ENCODE data around the gene LYRM4. TPM values are rescaled to one million over a fixed set of nuclear protein-coding genes. Genes with fewer than 3 reads are reported as not detected.
"Not testable (repeated sequence)": the region's sequence is repeated elsewhere in the genome, so short reads cannot be mapped to it uniquely, and the experiment has no call there.

Gene LYRM4
- total and polyA plus RNA-seq, 2 experiments from 2014 or later: 51.0 to 62.0 TPM

- not testable (repeated sequence) for H3K4me1 Mint-ChIP-seq; H3K36me3 Mint-ChIP-seq (ENCODE audit: low read depth); H4K20me1 ChIP-seq (replicated peaks; ENCODE audit: insufficient read depth); H3K9me2 ChIP-seq (ENCODE audit: insufficient read depth); H3K4me3 Mint-ChIP-seq; H3K27ac Mint-ChIP-seq; H3F3A ChIP-seq (replicated peaks; ENCODE audit: low read depth); H3K79me2 ChIP-seq (replicated peaks; ENCODE audit: insufficient read depth); DNase-seq (ENCODE audit: low spot score); H3K4me2 ChIP-seq; H2AFZ ChIP-seq; ATAC-seq; H3K27ac ChIP-seq (ENCODE audit: low read depth); H3K27me3 Mint-ChIP-seq (ENCODE audit: insufficient read depth, low read depth, poor library complexity); H3K36me3 ChIP-seq (ENCODE audit: insufficient read depth); H3K27me3 ChIP-seq (ENCODE audit: insufficient read depth); H3K4me1 ChIP-seq (ENCODE audit: insufficient read depth); H3K9me3 Mint-ChIP-seq; H3K4me3 ChIP-seq
Measured at GRCh38 chr6:5060439-5060838, 200.3 kb downstream of the LYRM4 start.

GRCh38 chr6:5059036-5059896 lies 201.5 kb downstream of the LYRM4 start:
- H3K36me3 ChIP-seq (ENCODE audit: insufficient read depth): no peaks in the 10 kb centered on the region
- H3K79me2 ChIP-seq (replicated peaks; ENCODE audit: insufficient read depth): no peaks in the 10 kb centered on the region
- no peaks in the 10 kb centered on the region for H3K27me3 ChIP-seq (ENCODE audit: insufficient read depth)
- H2AFZ ChIP-seq: no peak overlapping the region
- ATAC-seq (no peak), DNase-seq (ENCODE audit: low spot score) (no peak)
- H3K4me1 ChIP-seq (ENCODE audit: insufficient read depth): peaks cover 6% of the 10 kb centered on the region; the same call in 1 of the 2 replicates
- no peak overlapping the region for H3K27ac ChIP-seq (ENCODE audit: low read depth)
- peaks cover 7% of the 10 kb centered on the region for H3K27me3 Mint-ChIP-seq (ENCODE audit: insufficient read depth, low read depth, poor library complexity)
- H3K4me3 Mint-ChIP-seq: no peak overlapping the region
- H3K27ac Mint-ChIP-seq: no peak overlapping the region
- no peaks in the 10 kb centered on the region for H3K9me3 Mint-ChIP-seq
- H4K20me1 ChIP-seq (replicated peaks; ENCODE audit: insufficient read depth): no peaks in the 10 kb centered on the region
- no peak overlapping the region for H3K4me3 ChIP-seq
- no peaks in the 10 kb centered on the region for H3F3A ChIP-seq (replicated peaks; ENCODE audit: low read depth)
- peaks cover 4% of the 10 kb centered on the region for H3K4me1 Mint-ChIP-seq
- H3K36me3 Mint-ChIP-seq (ENCODE audit: low read depth): no peaks in the 10 kb centered on the region
- H3K4me2 ChIP-seq: no peak overlapping the region
- H3K9me2 ChIP-seq (ENCODE audit: insufficient read depth): no peaks in the 10 kb centered on the region
- no peak for TF ChIP-seq ZNF114 (CRISPR knock-in tag; IDR thresholded peaks at IDR 0.05)
- no peak for TF ChIP-seq ETS1 (IDR thresholded peaks at IDR 0.05)
- TF ChIP-seq CREB1 (CRISPR knock-in tag; IDR thresholded peaks at IDR 0.05; ENCODE audit: low read depth): no peak
- no peak for TF ChIP-seq NANOG (IDR thresholded peaks at IDR 0.05; ENCODE audit: borderline replicate concordance)
- no peak for TF ChIP-seq REST (IDR thresholded peaks at IDR 0.05; ENCODE audit: unreplicated experiment)
- TF ChIP-seq STAT1 (IDR thresholded peaks at IDR 0.05; ENCODE audit: unreplicated experiment): no peak
- no peak for TF ChIP-seq JUNB (IDR thresholded peaks at IDR 0.05; ENCODE audit: unreplicated experiment)
- TF ChIP-seq POLR2AphosphoS5 (IDR thresholded peaks at IDR 0.05; ENCODE audit: low read depth): no peak
- no peak for TF ChIP-seq EZH2 (IDR thresholded peaks at IDR 0.05; ENCODE audit: low read depth, unreplicated experiment)
- TF ChIP-seq, protein P1, sequence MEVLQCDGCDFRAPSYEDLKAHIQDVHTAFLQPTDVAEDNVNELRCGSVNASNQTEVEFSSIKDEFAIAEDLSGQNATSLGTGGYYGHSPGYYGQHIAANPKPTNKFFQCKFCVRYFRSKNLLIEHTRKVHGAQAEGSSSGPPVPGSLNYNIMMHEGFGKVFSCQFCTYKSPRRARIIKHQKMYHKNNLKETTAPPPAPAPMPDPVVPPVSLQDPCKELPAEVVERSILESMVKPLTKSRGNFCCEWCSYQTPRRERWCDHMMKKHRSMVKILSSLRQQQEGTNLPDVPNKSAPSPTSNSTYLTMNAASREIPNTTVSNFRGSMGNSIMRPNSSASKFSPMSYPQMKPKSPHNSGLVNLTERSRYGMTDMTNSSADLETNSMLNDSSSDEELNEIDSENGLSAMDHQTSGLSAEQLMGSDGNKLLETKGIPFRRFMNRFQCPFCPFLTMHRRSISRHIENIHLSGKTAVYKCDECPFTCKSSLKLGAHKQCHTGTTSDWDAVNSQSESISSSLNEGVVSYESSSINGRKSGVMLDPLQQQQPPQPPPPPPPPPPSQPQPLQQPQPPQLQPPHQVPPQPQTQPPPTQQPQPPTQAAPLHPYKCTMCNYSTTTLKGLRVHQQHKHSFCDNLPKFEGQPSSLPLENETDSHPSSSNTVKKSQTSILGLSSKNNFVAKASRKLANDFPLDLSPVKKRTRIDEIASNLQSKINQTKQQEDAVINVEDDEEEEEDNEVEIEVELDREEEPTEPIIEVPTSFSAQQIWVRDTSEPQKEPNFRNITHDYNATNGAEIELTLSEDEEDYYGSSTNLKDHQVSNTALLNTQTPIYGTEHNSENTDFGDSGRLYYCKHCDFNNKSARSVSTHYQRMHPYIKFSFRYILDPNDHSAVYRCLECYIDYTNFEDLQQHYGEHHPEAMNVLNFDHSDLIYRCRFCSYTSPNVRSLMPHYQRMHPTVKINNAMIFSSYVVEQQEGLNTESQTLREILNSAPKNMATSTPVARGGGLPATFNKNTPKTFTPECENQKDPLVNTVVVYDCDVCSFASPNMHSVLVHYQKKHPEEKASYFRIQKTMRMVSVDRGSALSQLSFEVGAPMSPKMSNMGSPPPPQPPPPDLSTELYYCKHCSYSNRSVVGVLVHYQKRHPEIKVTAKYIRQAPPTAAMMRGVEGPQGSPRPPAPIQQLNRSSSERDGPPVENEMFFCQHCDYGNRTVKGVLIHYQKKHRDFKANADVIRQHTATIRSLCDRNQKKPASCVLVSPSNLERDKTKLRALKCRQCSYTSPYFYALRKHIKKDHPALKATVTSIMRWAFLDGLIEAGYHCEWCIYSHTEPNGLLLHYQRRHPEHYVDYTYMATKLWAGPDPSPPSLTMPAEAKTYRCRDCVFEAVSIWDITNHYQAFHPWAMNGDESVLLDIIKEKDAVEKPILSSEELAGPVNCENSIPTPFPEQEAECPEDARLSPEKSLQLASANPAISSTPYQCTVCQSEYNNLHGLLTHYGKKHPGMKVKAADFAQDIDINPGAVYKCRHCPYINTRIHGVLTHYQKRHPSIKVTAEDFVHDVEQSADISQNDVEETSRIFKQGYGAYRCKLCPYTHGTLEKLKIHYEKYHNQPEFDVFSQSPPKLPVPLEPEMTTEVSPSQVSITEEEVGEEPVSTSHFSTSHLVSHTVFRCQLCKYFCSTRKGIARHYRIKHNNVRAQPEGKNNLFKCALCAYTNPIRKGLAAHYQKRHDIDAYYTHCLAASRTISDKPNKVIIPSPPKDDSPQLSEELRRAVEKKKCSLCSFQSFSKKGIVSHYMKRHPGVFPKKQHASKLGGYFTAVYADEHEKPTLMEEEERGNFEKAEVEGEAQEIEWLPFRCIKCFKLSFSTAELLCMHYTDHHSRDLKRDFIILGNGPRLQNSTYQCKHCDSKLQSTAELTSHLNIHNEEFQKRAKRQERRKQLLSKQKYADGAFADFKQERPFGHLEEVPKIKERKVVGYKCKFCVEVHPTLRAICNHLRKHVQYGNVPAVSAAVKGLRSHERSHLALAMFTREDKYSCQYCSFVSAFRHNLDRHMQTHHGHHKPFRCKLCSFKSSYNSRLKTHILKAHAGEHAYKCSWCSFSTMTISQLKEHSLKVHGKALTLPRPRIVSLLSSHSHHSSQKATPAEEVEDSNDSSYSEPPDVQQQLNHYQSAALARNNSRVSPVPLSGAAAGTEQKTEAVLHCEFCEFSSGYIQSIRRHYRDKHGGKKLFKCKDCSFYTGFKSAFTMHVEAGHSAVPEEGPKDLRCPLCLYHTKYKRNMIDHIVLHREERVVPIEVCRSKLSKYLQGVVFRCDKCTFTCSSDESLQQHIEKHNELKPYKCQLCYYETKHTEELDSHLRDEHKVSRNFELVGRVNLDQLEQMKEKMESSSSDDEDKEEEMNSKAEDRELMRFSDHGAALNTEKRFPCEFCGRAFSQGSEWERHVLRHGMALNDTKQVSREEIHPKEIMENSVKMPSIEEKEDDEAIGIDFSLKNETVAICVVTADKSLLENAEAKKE (CRISPR knock-in tag; IDR thresholded peaks at IDR 0.05): no peak
- no peak for TF ChIP-seq ZNF331 (CRISPR knock-in tag; IDR thresholded peaks at IDR 0.05; ENCODE audit: low read depth)
